Measurements from ENCODE around the gene WNT7B. TPM values are rescaled to one million over a fixed set of nuclear protein-coding genes. Genes with fewer than 3 reads are reported as not detected.
A peak's percentile ranks its signal among the peaks of the same experiment; 100 is the strongest.

WNT7B gene
- polyA plus RNA-seq (2013, experiment 1 of 2) = 0.15 TPM
- polyA plus RNA-seq (2013, experiment 2 of 2) = 0.05 TPM

- 1% methylated on average over 31 to 40 of the region's 49 CpGs for WGBS, 2 experiments (ENCODE audit: insufficient coverage in 2 of 2)
- Histone ChIP-seq H3K27ac (ENCODE audit: low read depth, low read length, severe bottlenecking) (no peak within 1 kb of the TSS), H3K9me3 (ENCODE audit: control insufficient read depth, low read length) (no peaks in the 10 kb centered on the region), H3K4me1 (ENCODE audit: control insufficient read depth, insufficient read depth, low read length, poor library complexity, severe bottlenecking) (peaks cover 10% of the 10 kb centered on the region), H3K4me3 (ENCODE audit: extremely low read depth, insufficient read depth, low read length, poor library complexity, severe bottlenecking) (peak within 1 kb of the TSS; percentile 5), H3K36me3 (ENCODE audit: control insufficient read depth, insufficient read depth, low read length) (no peaks in the 10 kb centered on the region)
These were observed at the start of gene WNT7B for GRCh38 chr22:45977003-45977411. Gene WNT7B, minus strand, starts transcription at chr22:45977162. Its CDS starts 408 bp downstream, at chr22:45976754.

DNA sequence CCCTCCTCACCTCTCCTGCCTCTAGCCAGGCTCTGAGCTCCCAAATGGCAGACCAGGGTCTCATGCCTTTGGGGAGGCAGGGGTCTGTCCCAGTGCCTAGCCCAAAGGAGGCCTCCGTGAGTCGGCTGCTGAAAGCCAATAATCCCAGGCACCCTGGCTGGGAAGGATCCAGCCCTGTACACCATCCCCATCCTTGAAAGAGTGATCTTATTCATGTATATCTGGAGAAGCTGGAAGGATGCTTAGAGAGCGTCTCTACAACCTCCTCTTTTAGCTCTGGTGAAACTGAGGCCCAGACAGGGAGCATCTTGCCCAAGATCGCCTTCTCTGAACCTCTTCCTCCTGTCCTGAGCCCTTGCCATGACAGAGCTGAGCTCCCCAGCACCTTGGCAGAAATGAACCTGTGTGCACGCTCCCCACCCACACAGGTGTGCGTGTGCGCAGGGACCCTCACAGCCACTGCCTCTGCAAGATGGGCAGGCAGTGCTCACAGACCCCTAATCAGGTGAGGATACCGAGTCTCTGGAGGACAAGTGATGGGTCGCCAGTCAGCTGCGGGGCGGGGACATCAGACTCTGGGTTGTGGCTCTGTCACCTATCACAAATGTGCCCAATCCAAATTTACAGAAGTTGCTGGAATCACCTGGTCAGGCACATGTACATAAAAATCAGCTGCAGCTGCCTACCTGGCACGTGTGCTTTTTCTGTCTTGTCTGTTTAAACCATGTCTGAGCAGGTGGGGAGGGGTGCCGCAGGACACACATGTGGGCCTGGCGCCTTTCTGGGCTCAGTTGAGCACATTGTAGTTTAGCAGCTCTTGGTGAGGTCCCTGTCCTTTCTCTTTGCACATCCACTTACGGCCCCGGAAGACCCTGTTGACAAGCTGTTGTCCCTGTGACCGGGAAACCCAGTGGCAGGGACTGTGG lies 49.3 kb upstream of the WNT7B start:
- peaks cover 10% of the 10 kb centered on the region for H3K4me1 ChIP-seq (ENCODE audit: control insufficient read depth, insufficient read depth, low read length, poor library complexity, severe bottlenecking)
- H3K4me3 ChIP-seq (ENCODE audit: extremely low read depth, insufficient read depth, low read length, poor library complexity, severe bottlenecking) = no peak overlapping the region
- no peaks in the 10 kb centered on the region for H3K36me3 ChIP-seq (ENCODE audit: control insufficient read depth, insufficient read depth, low read length)
- WGBS, 2 experiments (ENCODE audit: insufficient coverage in 2 of 2) = 90 to 91% methylated on average over 15 to 17 of the region's 17 CpGs
- H3K9me3 ChIP-seq (ENCODE audit: control insufficient read depth, low read length) = no peaks in the 10 kb centered on the region
- H3K27ac ChIP-seq (ENCODE audit: low read depth, low read length, severe bottlenecking) = no peak overlapping the region

DNA sequence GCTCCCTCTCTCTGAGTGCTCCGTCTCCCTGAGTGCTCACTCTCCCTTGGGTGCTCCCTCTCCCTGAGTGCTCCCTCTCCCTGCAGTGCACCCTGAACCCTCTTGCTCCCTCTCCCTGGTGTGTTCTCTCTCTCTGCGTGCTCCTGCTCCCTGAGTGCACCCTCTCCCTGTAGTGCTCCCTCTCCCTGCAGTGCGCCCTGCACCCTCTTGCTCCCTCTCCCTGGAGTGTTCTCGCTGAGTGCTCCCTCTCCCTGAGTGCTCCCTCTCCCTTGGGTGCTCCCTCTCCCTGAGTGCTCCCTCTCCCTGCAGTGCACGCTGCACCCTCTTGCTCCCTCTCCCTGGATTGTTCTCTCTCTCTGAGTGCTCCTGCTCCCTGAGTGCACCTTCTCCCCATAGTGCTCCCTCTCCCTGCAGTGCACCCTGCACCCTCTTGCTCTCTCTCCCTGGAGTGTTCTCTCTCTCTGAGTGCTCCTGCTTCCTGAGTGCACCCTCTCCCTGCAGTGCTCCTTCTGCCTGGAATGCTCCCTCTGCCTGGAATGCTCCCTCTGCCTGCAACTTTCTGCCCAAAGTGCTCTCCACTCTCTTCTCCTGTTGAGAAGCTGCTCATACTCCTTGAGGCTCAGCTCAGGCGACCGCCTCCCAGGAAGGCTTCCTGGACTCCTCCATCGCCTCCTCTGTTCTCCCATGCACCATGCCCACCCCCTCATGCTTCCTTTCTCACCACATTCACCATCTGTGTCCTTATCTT lies 48.4 kb upstream of the WNT7B start:
- Histone ChIP-seq H3K36me3 (ENCODE audit: control insufficient read depth, insufficient read depth, low read length) (no peaks in the 10 kb centered on the region), H3K27ac (ENCODE audit: low read depth, low read length, severe bottlenecking) (no peak overlapping the region), H3K9me3 (ENCODE audit: control insufficient read depth, low read length) (no peaks in the 10 kb centered on the region), H3K4me3 (ENCODE audit: extremely low read depth, insufficient read depth, low read length, poor library complexity, severe bottlenecking) (no peak overlapping the region), H3K4me1 (ENCODE audit: control insufficient read depth, insufficient read depth, low read length, poor library complexity, severe bottlenecking) (peaks cover 10% of the 10 kb centered on the region)
- WGBS, 2 experiments (ENCODE audit: insufficient coverage in 2 of 2) = 83 to 91% methylated on average over 8 of the region's 8 CpGs

DNA sequence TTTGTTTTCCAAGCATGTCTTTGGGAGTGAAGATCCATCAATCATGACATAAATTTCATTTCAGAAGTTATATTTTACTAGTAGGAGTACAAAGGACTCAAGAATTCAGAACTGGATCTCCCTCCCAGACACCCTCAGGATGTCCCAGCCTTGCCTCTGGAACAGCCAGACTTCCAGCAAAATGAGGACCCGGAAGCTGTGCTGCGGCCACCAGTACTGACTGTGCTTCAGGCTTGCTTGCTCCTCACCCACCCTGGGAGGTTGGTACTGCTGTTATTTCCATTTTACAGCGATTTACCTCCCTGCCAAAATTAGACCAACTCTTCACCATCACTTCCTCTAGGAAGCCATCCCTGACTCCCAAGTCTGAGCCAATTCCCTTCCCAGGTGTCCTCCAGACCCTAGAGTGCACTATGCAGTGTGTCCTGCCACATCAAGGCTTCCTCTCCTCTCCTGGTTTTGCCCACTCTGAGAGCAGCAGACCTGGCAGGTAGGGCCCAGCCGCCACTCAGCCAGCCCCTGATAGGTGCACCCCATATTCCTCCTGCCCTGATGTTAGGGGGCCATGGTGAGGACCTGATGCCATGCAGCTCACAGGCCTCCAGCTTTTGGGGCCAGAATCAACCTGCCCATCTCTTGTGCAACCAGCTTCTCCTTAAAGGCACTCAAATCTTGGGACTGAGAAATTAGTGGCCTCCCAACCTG lies 47.3 kb upstream of the WNT7B start:
- Histone ChIP-seq H3K4me1 (ENCODE audit: control insufficient read depth, insufficient read depth, low read length, poor library complexity, severe bottlenecking) (peaks cover 10% of the 10 kb centered on the region), H3K9me3 (ENCODE audit: control insufficient read depth, low read length) (no peaks in the 10 kb centered on the region), H3K36me3 (ENCODE audit: control insufficient read depth, insufficient read depth, low read length) (no peaks in the 10 kb centered on the region), H3K27ac (ENCODE audit: low read depth, low read length, severe bottlenecking) (no peak overlapping the region), H3K4me3 (ENCODE audit: extremely low read depth, insufficient read depth, low read length, poor library complexity, severe bottlenecking) (no peak overlapping the region)
- WGBS, 2 experiments (ENCODE audit: insufficient coverage in 2 of 2) = 84 to 100% methylated on average over 3 of the region's 4 CpGs

DNA sequence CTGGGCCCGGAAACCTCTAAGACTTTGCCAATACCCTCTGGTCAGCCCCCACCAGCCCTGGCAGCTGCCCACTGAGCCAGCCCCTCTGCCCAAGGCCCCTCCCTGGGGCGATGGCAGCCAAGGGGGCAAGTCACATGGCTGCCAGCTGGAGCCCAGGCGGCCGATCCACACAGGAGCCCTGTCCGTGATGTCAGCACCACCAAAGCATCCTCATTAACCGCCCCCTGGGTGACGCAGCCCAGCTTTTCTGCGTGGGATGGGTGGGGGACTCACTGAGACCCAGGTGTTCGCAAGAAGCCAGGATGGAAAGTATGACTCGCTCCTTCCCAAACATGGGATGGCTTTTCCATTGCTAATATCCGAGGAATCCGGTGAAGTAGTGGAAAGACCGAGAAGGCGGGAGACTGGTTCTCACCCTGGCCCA lies 46.6 kb upstream of the WNT7B start:
- Histone ChIP-seq H3K27ac (ENCODE audit: low read depth, low read length, severe bottlenecking) (no peak overlapping the region), H3K4me1 (ENCODE audit: control insufficient read depth, insufficient read depth, low read length, poor library complexity, severe bottlenecking) (peaks cover 10% of the 10 kb centered on the region), H3K9me3 (ENCODE audit: control insufficient read depth, low read length) (no peaks in the 10 kb centered on the region), H3K4me3 (ENCODE audit: extremely low read depth, insufficient read depth, low read length, poor library complexity, severe bottlenecking) (no peak overlapping the region), H3K36me3 (ENCODE audit: control insufficient read depth, insufficient read depth, low read length) (no peaks in the 10 kb centered on the region)
- 82 to 88% methylated on average over 11 of the region's 14 CpGs for WGBS, 2 experiments (ENCODE audit: insufficient coverage in 2 of 2)

- H3K9me3 ChIP-seq (ENCODE audit: control insufficient read depth, low read length) = no peaks in the 10 kb centered on the region
- WGBS, 2 experiments (ENCODE audit: insufficient coverage in 2 of 2) = 78 to 96% methylated on average over 4 to 6 of the region's 10 CpGs
- no peak overlapping the region for H3K4me3 ChIP-seq (ENCODE audit: extremely low read depth, insufficient read depth, low read length, poor library complexity, severe bottlenecking)
- H3K27ac ChIP-seq (ENCODE audit: low read depth, low read length, severe bottlenecking) = no peak overlapping the region
- no peaks in the 10 kb centered on the region for H3K36me3 ChIP-seq (ENCODE audit: control insufficient read depth, insufficient read depth, low read length)
- peaks cover 10% of the 10 kb centered on the region for H3K4me1 ChIP-seq (ENCODE audit: control insufficient read depth, insufficient read depth, low read length, poor library complexity, severe bottlenecking)
These were observed 46.0 kb upstream of the WNT7B start for GRCh38 chr22:46022881-46023512.

DNA sequence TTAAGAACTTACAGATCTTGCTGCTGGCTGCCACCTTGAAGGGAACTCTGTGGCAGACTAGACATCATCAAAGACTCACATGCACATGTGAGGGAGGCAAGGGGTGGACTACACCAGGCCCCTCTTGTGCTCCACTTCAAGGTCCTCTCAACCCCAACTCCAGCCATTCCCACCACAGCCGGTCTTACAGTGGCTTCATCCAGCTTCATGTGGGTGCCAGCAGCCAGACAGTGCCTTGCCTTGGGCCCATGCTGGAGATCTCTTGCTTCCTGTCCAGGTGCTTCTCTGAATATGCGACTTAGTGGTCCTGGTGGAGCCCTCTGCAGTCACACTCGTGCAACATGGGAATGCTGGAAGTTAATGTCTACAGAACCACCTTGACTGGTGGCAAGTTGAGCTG lies 44.6 kb upstream of the WNT7B start:
- Histone ChIP-seq H3K27ac (ENCODE audit: low read depth, low read length, severe bottlenecking) (no peak overlapping the region), H3K4me3 (ENCODE audit: extremely low read depth, insufficient read depth, low read length, poor library complexity, severe bottlenecking) (no peak overlapping the region)

DNA sequence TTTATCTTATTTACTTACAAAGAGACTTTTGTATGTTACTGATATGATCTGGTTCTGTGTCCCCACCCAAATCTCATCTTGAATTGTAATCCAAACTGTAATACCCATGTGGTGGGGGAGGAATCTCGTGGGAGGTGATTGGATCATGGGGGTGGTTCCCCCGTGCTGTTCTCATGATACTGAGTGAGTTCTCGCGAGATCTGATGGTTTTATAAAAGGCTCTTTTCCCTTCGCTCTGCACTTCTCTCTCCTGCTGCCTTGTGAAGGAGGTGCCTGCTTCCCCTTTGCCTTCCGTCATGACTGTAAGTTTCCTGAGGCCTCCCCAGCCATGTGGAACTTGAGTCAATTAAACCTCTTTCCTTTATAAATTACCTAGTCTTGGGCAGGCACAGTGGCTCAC lies 42.4 kb upstream of the WNT7B start:
- WGBS, 2 experiments (ENCODE audit: insufficient coverage in 2 of 2) = 86 to 87% methylated on average over 4 to 6 of the region's 6 CpGs
- Histone ChIP-seq H3K9me3 (ENCODE audit: control insufficient read depth, low read length) (no peaks in the 10 kb centered on the region), H3K36me3 (ENCODE audit: control insufficient read depth, insufficient read depth, low read length) (no peaks in the 10 kb centered on the region), H3K4me1 (ENCODE audit: control insufficient read depth, insufficient read depth, low read length, poor library complexity, severe bottlenecking) (peaks cover 3% of the 10 kb centered on the region), H3K4me3 (ENCODE audit: extremely low read depth, insufficient read depth, low read length, poor library complexity, severe bottlenecking) (no peak overlapping the region), H3K27ac (ENCODE audit: low read depth, low read length, severe bottlenecking) (no peak overlapping the region)

More for the DNA sequence above, 44.6 kb upstream of the WNT7B start:
- Histone ChIP-seq H3K9me3 (ENCODE audit: control insufficient read depth, low read length) (no peaks in the 10 kb centered on the region), H3K36me3 (ENCODE audit: control insufficient read depth, insufficient read depth, low read length) (no peaks in the 10 kb centered on the region), H3K4me1 (ENCODE audit: control insufficient read depth, insufficient read depth, low read length, poor library complexity, severe bottlenecking) (peaks cover 3% of the 10 kb centered on the region)
- 83 to 88% methylated on average over 3 of the region's 3 CpGs for WGBS, 2 experiments (ENCODE audit: insufficient coverage in 2 of 2)

GRCh38 chr22:46018859-46019258 lies 41.9 kb upstream of the WNT7B start:
- Histone ChIP-seq H3K27ac (ENCODE audit: low read depth, low read length, severe bottlenecking) (no peak overlapping the region), H3K4me3 (ENCODE audit: extremely low read depth, insufficient read depth, low read length, poor library complexity, severe bottlenecking) (no peak overlapping the region), H3K9me3 (ENCODE audit: control insufficient read depth, low read length) (no peaks in the 10 kb centered on the region), H3K36me3 (ENCODE audit: control insufficient read depth, insufficient read depth, low read length) (no peaks in the 10 kb centered on the region), H3K4me1 (ENCODE audit: control insufficient read depth, insufficient read depth, low read length, poor library complexity, severe bottlenecking) (peaks cover 3% of the 10 kb centered on the region)

- H3K27ac ChIP-seq (ENCODE audit: low read depth, low read length, severe bottlenecking) = no peak overlapping the region
- H3K9me3 ChIP-seq (ENCODE audit: control insufficient read depth, low read length) = no peaks in the 10 kb centered on the region
- no CpG with 5 or more reads among the region's 2 CpGs for WGBS, 2 experiments (ENCODE audit: insufficient coverage in 2 of 2)
- no peaks in the 10 kb centered on the region for H3K4me1 ChIP-seq (ENCODE audit: control insufficient read depth, insufficient read depth, low read length, poor library complexity, severe bottlenecking)
- no peaks in the 10 kb centered on the region for H3K36me3 ChIP-seq (ENCODE audit: control insufficient read depth, insufficient read depth, low read length)
- no peak overlapping the region for H3K4me3 ChIP-seq (ENCODE audit: extremely low read depth, insufficient read depth, low read length, poor library complexity, severe bottlenecking)
These were observed 40.2 kb upstream of the WNT7B start for GRCh38 chr22:46017166-46017565.
